Stimulated activated CD4-positive, alpha-beta T cell treated with anti-CD3 and anti-CD28 coated beads, Interleukin-4, amount 100 ng/mL, for 4 hours (primary cell): ENCODE results near the gene IGF1R.
"Not testable (repeated sequence)": the region's sequence is repeated elsewhere in the genome, so short reads cannot be mapped to it uniquely, and the experiment has no call there.

Experiments used
- DNase-seq, 2 experiments: peaks; one replicate each; pipeline ENCODE4 v3.0.0-alpha.2; 2020

Gene IGF1R

DNA sequence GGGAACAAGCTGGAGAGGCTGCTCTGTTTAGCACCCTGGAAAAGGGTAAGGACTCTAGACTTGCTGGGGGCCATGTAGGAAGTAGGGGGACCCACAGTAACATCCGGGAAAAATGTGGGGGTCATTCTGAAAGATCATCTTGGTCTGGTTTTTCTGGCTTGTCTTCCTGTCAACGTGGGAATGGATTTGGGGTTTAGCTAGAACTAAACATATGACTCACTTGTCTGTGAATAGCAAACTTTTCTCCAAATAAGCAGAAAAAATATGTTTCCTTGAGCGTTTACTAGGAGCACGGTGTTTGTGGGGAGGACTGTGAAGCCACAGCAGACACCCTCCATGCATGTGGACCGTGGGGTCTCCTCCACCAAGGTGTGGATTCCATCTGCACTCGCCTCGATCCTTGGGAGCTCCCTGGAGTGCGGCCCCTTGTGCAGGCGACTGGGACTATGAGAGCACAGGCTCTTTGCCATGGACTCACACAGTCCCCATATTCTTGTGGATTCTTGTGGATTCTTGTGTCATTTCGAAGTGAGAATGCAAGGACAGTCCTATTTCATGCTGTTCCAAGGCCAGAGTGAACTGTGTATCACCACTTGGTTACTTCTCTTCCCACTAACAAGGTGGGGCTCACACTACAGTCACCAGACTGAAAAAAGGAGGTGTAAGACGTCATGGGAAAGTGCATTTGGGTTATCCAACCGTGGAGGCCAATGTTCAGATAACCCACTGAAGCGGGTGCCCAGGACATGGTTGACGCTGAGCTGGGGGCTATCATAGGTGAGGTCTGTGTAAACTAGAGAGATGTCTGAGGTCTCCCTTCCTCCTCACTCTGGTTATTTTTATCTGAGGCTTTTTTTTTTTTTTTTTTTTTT lies 333.7 kb downstream of the IGF1R start:
- DNase-seq = no peak

DNA sequence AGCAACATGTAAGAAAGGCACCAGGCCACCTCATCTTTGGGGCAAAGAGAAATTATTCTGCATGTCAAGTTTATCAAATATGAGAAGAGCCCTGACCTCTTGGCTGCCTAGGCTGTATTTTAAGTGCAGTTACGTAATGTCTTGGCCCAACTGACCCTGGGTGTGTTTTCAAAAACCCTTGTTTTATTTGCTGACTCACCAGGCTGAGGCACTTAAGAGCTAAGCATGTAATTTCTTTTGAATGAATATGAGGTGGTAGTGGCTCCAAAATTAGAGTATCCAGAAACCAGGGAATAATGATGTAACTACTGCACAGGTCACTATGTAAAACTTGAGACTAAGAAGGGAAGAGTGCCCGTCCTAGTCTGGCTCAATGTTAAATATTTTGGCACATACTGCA lies 335.0 kb downstream of the IGF1R start:
- DNase-seq = no peak

DNA sequence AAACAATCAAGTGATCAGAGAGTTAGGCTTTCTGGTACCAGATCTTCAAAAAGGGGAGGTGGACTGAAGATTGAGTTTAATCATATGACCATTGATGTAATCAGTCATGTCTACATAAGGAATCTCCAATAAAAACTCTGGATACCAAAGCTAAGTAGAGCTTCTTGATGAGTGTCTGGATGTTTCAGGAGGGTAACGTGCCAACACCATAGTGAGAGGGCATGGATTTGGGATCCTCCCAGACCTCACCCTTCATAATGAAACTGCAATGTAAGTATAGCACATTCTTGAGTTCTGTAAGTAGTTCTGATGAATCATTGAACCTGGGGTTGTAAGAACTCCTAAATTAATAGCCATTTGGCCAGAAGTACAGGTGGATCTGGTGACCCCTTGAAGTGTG lies 337.9 kb downstream of the IGF1R start:
- DNase-seq = no peak

DNA sequence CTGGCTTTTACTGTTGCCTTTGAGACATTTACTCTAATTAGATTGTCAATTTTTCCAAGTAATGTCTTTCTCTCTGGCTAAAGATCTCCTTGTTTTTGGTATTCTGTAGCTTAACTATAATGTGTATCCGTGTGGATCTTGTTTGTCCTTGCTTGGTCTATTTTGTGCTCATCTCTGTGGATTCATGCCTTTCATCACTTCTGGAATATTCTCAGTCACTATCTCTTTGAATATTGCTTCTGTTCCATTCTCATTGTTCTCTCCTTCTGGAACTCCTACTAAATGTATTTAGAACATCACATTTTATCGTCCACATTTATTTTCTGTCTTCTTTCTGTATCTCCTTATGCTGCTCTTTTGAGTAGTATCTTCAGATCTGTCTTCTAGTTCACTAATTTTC lies 346.6 kb downstream of the IGF1R start:
- DNase-seq = no peak

DNA sequence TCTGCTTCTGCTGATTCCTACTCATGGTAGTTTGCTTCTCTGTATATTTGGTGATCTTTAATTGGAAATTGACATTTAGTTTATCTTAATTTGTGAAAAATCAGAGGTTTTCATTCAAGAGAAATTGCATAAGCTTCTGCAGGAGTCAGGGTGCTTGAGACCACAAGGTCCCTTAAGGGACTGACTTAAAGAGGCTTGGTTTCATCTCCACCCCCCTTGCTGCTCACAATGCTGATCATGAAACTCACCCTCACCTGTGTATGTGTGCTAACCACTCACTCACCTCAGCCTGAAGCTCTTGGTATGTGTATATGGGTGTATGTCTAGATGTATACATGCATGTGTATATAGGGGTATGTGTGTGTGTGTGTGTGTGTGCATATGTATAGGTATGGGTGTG lies 347.8 kb downstream of the IGF1R start:
- DNase-seq = no peak

DNA sequence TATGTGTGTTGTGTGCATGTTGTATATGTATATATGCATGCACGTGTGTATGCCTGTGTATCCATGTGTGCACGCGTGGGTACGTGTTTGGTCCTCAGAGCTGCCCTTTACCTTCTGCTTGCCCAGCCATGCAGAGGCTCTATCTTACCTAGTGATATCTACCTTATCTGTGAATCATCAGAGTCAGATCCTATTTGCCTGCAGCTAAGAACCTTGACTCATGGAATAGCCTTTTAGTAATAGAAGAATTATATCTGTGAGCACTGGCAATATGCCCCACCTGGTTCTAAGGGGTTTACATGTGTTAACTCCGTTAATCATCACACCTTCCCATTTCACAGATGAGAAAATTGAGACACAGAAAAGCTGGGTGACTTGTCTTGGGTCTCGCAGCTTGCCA lies 348.3 kb downstream of the IGF1R start:
- DNase-seq = no peak

DNA sequence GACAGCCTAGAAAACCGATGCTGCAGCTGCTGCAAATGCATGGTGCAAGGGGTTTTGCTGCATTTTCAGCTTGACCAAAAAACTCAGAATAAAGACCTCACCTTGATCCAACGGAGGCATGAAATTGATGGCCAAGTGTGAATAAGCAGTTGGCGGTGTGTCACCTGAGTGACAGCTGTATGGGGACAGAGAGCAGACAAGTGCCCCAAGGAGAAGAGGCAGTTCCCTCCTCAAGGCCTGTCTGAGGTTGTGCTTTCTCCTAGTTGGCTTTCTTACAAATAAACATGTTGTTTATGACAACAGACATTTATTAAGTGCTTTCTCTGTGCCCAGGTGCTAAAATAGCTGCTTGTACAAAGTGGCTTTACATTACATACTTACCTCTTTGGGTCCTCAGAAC lies 349.0 kb downstream of the IGF1R start:
- no peak for DNase-seq

DNA sequence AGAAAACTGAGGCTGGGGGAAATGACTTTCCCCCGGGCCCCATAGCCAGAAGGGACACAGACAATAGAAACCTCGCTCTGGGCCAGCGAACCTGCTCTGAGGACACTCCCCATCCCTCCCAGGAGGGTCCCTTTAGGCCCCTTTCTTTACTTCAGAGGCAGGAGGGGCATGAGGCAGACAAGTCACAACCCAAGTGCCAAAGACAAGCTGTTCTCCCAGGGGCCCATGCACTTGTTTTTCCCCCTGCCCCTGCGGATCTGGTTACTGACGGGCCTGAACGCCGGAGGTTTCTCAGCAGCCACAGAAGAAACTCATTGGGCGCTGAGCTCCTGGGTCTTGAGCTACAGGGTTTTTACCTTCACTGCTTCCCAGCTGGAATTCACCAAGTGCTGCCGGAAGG lies 349.4 kb downstream of the IGF1R start:
- DNase-seq = no peak

DNA sequence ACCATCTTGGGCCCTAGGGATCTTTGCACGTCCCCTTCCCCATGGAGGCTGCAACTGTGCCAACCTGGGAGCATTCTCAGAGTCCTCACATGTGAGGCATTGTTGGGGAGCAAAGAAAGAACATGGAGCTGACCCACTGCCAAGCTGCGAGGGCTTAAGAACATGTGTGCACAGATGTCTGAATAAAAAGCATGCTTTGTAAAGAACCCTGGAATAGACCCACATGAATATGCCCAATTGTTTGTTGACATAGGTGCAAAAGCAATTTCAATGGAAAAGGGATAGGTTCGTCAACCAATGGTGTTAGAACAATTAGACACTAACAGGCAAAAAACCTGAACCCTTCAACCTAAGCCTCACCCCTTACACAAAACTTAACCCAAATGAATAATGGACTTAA lies 349.9 kb downstream of the IGF1R start:
- DNase-seq = no peak

DNA sequence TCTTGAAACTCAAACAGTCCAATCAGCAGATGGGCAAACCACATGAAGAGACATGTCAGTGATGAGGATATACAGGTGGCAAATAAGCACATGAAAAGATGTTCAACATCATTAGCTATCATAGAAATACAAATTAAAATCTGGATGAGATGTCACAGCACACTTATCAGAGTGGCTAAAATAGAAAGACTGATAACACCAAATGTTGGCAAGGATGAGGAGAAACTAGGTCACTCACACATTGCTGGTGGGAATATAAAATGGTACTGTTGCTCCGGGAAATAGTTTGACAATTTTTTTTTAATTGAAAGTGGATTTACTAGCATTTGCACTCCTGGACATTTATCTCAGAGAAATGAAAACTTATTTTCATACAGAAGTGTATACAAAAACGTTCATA lies 350.9 kb downstream of the IGF1R start:
- no peak for DNase-seq

DNA sequence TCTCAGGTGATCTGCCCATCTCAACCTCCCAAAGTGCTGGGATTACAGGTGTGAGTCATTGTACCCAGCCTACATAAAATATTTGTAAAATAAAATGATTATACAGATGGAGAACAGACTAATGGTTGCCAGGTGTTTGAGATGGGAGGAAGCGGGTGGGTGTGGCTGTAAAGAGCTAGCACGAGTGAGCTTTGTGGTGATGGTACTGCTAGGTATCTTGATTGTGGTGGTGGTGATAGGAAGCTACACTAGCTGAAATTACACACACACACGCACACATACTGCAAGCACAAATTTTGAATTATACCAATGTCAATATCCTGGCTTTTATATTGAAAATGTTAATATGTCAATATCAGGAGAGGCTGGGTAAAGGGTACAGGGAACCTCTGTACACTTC lies 353.9 kb downstream of the IGF1R start:
- no peak for DNase-seq

DNA sequence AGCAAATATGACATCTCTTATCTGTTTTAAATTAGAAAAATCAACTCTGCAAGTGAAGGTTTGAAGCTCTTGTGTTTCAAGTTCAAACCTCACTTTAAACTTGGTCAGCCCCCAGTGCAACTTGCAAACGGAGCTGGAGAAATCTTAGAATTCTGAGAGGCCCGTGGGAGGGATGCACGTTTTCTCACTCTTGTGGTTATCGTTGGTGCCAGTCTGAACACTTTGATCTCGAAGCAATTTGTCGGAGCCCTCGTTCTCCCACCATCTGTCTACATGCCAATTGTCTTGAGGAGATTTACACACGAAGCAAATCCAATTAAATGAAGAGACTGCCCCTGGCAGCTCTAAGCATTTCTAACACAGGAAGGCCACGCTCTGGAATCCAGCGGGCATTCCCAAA lies 355.0 kb downstream of the IGF1R start:
- DNase-seq = not testable (repeated sequence)

DNA sequence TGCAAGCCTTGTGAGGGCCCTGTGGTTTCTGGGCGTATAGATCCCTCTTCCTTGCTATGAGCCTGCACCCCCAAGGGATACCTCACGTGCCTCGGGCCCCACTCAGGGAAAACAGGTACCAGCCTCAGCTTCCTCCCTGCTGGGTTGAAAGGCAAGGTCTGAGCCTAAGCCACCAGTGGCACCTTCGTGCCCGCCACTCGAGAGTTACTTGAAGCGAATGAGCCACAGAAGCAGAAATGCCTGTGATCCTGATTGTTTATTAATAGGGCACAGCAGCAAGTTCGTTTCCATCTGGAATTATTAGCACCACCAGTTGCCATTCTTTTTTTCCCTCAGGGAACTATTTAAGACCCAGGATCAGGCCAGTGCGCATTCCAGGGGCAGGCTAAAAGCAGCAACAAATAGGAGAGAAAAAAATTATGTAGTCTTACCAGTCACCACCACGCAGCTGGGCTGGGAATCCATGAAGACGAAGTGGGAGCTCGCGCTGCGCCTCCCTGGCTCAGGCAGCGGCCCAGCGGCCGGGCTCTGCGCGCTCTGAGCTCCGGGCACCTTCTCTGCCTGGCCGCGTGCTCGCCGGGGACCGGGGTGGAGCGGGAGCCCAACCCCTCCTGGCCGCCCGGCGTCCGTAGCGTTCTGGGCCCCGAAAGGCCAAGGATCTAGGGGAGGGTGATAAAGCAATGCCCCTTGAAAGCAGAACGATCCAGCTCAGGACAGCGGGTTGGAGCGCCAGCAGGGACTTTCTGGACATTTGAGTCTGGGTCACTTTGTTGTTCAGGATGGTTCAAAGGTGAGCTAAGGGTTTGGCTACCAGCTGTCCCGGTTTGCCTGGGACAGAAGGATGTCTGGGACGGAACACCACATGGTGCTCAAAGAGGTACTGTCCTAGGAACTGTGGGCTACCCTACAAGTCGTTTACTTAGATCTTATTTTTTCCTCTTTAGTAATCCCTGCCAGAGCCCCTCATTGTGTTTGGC lies 356.9 kb downstream of the IGF1R start:
- not testable (repeated sequence) for DNase-seq

DNA sequence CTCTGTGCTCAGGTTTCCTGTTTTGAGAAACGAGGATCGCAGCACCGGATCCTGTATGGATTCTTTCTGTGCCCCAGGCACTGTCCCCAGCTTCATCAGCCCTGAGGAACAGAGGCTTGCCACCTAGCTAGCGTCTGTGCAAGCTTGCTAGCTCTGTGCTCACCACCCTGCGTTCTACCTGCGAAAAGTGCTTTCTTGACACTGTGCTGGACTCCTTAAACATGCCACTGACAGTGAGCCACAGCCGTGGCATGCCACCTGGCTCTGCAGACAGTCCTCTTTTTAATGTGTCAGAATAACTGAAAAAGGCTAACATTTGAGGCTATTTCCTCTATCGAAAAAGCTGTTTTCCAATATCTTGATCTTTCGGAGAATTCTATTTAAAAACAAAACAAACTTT lies 357.8 kb downstream of the IGF1R start:
- DNase-seq = no peak

DNA sequence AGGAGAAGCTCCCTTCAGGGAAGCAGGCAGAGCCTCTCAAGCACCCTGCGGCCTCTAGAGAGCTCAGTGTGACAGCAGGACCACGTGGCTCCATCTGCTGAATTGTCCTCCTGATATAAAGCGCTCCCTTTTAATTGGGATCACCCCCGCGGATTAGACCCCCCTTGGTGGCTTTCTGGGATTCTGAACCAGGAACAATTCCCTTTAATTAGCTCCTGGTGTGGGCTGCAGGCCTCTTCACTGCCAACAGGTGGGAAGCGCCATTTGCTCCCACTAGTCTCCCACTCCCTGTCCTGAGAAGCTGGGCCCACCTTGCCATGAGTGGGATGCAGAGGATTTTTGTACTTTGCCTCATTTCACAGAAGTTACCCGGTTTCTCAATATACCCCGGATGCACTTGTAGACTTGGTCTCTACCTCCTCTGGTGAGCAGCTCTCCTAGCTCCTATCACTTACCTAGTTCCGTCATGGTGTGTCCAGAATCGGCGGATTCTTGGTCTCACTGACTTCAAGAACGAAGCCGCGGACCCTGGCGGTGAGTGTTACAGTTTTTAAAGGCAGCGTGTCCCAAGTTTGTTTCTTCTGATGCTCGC lies 358.7 kb downstream of the IGF1R start:
- DNase-seq = no peak

DNA sequence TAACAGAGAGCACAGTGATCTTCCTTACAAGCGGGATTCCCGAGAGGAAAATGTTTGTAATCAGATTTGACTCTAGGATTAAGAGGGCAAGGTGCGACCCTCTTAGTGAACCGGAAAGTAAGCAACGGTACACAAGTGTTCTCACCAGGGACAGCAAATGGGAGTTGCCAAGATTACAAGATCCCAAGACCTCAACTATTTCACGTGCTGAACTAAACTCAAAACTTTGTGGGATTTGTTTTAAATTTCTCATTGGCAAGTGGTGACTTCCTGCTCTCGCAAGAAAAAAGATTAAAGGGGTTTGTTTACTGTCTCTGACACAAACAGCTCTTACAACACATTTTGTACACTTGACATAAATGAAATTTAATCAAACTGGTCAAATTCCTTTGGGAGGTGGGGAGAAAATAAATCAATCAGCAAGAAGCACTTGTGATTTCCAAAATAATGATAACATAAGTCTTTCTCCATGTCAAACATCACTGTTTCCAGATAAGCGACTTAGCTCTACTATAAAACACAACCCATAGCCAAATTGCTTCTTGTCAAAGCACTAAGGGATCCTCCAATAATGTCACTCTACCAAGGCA lies 361.5 kb downstream of the IGF1R start:
- no peak for DNase-seq

DNA sequence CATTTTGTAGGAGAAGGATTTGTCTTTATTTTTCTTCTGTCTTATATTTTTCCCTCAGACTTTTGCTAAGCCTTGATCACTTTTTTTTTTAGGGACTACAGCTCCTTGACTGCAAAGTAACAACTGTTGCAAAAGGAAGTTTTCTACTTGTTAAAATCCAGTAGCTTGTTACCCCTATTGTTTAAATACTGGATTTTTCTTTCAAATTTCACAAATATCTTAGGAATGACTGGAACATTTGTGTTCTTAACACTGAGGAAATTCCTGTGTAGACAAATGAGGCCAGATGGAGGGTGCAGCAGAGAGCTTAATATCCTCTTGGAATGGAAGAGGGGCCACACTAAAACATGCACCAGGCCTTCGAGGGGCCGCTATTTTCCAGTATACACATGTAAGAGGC lies 362.4 kb downstream of the IGF1R start:
- no peak for DNase-seq
